A172 (cell line): ENCODE data around the gene PSD4. TPM values are rescaled to one million over a fixed set of nuclear protein-coding genes. Genes with fewer than 3 reads are reported as not detected.

ENCODE experiments used
- DNase-seq: peaks from one replicate; pipeline ENCODE4 v3.0.0-alpha.2; 2015; ENCODE audit warnings: low spot score
- total RNA-seq: library from RNA; depleted of rRNA; stranded (reverse); fragments of >200 nt; shearing (Covaris generic); gene quantifications from 2 replicates; pipeline ENCODE4 v1.2.3, GENCODE V29; 2014; rRNA removed

Gene PSD4
- total RNA-seq, 1 experiment from 2014 or later: 10.0 TPM

DNA sequence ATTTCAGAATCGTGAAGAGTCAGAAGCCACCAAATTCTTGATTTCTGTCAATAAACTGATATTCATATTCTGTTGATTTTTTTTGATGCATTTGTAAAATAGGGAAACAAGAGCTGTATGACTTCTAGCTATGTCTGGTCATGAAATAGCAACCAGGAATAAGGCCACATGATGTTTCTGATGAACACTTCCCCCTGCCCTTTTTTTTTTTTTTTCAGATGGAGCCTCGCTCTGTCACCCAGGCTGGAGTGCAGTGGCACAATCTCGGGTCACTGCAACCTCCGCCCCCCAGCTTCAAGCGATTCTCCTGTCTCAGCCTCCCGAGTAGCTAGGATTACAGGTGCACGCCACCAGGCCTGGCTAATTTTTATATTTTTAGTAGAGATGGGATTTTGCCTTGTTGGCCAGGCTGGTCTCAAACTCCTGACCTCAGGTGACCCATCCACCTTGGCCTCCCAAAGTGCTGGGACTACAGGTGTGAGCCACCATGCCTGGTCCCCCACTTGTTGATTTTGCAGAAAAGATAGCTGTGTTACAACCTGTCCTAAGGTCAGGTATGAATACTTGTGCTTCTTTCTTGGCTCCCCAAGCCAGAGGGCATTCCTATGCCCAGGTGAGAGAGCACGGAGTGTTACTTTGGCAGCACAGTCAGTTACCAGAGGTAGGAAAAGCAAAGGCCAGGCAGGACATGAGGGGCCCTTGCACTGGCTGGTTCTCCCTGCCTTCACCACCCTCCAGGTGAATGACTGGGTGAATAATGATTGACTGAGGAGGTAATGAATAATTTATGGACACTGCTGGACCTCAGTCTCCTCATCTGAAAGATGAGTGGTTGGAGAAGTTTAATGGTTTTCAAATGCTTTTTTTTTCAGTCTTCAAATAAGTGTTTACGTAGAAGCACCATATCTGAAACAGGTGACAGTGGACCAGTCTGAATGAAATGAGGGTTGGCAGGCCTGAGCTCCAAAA, 65.4 kb downstream of the PSD4 start:
- no peak for DNase-seq

- peak; percentile 90 for DNase-seq
These were observed 66.6 kb downstream of the PSD4 start for GRCh38 chr2:113240150-113240914.

DNA sequence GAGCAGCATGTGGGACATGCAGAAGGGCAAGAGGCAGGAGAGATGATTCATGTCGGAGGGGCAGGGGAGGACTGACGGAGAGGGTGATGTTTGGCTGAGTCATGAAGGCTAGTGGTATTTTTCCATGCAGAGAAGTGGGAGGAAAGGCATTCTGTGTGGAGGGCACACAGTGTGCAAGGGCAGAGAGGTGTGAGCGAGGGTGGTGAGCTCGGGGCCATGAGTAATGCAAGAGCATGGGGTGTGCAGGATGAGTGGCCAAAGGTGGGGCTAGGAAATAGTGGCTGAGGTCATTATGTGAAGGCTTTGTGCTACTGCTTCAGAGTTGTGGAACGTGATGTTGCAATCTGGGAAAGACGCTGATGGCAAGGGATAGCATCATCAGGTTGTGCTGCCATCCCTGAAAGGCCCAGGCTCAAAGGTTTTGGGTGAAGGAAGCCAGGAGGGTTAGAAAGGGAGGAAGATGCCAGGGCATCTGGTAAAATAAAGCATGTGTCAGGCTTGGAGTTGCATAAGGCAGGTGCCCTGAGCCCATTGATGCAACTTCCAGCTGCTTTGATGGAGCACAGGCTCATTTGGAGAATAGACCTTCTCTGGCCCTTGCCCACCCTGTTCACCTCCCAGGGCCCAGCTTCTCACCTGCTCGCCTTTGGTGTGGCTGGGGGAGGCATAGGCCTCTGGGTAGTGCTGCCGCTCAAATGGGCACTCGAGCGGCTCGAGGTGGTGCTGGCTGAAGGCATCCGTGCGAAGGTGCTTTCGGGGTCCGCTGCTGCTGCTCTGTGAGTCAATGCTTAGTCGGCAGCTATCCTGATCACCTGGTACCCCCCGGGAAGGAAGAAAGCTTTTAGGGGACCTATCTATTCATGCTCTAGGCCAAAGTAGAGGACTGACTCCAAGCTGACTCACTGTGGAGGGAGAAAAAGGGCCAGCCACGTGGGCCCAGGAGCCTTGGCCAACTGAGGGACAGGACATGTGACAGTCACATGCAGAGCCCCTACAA, 67.4 kb downstream of the PSD4 start:
- peak; percentile 100 for DNase-seq

GRCh38 chr2:113242327-113242726, 68.6 kb downstream of the PSD4 start:
- no peak for DNase-seq

GRCh38 chr2:113245276-113245711, 71.5 kb downstream of the PSD4 start:
- no peak for DNase-seq

DNA sequence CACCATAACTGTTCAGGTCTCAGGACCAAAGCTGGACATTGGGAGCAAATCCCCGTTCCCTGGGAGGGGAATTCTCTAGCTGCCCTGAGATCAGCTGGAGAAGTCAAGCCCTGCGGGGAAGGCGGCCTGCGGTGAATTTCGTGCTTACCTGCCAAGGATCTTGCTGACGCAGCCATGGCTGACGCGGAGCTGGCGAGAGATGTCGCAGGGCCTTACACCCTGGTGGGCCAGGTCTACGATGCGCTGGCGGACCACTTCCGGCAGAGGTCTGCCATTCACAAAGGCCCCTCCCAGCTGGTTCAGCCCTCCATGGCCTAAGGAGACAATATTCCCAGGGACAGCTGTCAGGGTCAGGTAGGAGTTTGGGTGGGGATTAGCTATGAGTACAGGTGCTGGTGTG, 72.8 kb downstream of the PSD4 start:
- no peak for DNase-seq

GRCh38 chr2:113248997-113249770, 75.4 kb downstream of the PSD4 start:
- DNase-seq: peak; percentile 78

DNA sequence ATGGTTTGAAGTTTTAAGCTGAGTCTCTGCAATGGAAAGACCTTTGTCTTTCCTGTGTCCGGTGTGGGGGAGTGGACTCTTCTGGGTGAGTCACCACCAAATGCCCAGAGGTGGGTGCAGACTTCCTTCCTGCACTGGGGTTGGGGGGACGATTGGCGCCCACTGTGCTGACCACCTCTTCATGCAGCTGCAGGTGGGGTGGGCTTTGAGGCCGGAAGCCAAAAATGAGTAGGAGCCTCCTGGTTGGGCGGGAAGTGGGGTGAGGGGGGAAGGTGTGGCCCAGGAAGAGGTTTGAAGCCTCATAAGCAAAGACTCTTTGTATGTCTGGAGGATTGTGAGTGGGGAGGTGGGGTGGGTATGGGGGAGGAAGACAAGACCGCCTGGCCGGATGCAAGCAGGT, 77.3 kb downstream of the PSD4 start:
- DNase-seq: no peak

DNA sequence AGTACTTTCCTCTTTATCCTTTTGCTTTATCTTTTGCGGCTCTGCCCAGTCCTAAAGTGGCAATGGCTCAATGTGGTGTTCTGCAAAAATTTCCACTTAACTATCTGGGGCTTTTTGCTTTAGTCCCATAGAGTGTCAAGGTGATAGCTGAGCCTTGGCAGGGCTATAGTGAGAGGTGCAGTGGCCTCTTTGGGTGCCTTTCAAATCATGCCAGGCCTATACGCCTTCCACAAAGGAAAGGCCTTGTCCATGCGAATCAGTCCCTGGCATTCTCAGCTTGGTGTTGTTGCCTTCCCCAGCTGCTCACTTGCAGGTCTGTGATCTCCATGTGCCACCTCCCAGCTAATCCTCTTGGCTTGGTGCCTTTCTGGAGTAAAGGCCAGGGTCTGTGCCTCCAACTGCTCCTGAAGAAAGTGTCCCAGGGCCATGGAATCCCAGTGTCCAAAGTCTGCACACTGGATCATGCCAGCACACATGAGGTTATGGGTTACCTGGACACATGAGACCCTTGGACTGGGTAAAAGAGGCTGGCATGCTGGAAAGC, 78.3 kb downstream of the PSD4 start:
- no peak for DNase-seq

GRCh38 chr2:113253453-113253852, 79.7 kb downstream of the PSD4 start:
- no peak for DNase-seq

GRCh38 chr2:113255140-113256070, 81.6 kb downstream of the PSD4 start:
- no peak for DNase-seq

DNA sequence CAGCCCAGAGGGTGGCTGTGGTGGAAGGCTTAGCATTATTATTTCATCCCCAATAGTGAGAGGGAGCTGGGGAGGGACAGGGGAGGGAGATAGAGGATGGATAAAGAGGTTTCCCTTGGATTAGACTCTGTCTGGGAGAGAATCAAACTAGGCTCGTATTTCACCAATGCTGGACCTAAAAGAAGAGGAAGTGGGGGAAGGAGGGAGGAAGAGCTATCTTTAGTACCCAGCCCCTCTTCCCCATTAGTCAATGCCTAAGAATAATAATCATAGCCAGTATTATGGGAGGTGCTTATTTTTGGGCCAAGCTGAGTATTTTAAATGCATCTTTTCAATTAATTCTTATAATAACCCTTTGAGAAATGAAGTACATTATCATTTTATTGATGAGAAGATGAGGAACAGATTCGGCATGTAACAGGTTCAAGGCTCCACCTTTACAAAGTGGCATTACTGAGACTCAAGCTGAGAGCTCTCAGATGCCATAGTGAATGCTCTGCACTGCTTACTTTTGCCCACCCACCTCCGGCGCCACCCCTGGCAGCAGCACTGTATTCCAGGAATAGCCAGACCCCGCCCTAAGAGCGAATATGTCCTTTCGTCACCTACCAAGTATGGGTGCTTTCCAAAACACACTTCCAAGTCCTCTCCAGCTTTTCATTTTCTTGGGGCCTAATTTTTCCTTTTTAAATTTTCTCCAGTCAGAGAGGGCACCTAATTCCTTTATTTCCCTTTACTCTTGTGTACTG, 83.9 kb downstream of the PSD4 start:
- no peak for DNase-seq

DNA sequence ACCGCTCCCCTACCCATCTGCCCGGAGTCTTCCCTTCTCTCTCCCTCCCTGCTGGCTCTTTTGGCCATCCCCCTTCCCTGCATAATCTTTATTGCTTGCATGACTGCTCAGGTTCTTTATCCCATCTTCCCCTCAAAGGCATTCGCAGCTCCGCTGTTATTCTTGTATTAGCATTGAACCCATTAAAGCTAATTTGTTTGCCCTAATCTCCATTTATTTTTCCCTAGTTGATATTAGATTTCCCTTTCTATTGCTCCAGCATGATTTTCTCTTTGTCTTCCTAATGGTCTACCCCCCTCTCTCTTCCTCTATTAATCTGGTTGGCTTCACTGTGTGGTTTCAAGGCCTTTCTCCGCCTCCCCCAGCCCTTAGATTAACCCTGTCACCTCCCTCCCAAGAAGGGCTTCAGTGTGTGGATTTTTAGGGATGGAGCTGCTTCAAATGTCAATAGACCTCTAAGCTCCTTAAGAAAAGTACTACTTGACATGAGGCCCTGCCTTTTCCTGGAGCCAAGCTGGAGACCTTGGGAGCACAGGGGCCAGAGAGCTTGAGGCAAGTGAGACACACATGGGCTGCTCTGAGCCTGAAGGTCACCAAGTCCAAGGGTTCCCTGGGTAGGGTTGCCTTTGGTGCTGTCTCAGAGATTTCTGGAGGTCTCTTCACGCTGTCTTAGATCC, 84.8 kb downstream of the PSD4 start:
- no peak for DNase-seq

Other genes starting within 250 kb of the PSD4 start
- gene IL36G, start 196.0 kb upstream of the PSD4 start, total RNA-seq: not detected in 2 replicates
- not detected in 2 replicates for gene IL36A, start 168.5 kb upstream of the PSD4 start, total RNA-seq
- gene IL36B, start 121.1 kb upstream of the PSD4 start, total RNA-seq: 0.19 TPM in 1 of 2 replicates, not detected in the other
- gene IL36RN, start 114.8 kb upstream of the PSD4 start, total RNA-seq: not detected in 2 replicates
- gene IL1F10, start 106.0 kb upstream of the PSD4 start, total RNA-seq: not detected in 2 replicates
- 0.41 TPM in 1 of 2 replicates, not detected in the other for gene IL1RN, start 46.4 kb upstream of the PSD4 start, total RNA-seq
- gene PAX8, start 105.0 kb downstream of the PSD4 start, total RNA-seq: 1.4 and 1.8 TPM in 2 replicates